ENCODE measurements around the gene DYNLT2B.
"Not testable (repeated sequence)": the region's sequence is repeated elsewhere in the genome, so short reads cannot be mapped to it uniquely, and the experiment has no call there.

Gene DYNLT2B

GRCh38 chr3:196268284-196269163 is 49.5 kb downstream of the DYNLT2B start:
- no peak for DNase-seq

GRCh38 chr3:196263819-196264218 is 54.2 kb downstream of the DYNLT2B start:
- no peak for DNase-seq

GRCh38 chr3:196260784-196261183 is 57.3 kb downstream of the DYNLT2B start:
- no peak for DNase-seq

- no peak for DNase-seq
Measured at GRCh38 chr3:196255776-196256175, 62.3 kb downstream of the DYNLT2B start.

- no peak for DNase-seq
Measured at GRCh38 chr3:196254376-196255283, 63.4 kb downstream of the DYNLT2B start.

GRCh38 chr3:196251918-196252317 is 66.1 kb downstream of the DYNLT2B start:
- DNase-seq: no peak

- DNase-seq: no peak
Measured at GRCh38 chr3:196246612-196247308, 71.3 kb downstream of the DYNLT2B start.

GRCh38 chr3:196244166-196244565 is 73.9 kb downstream of the DYNLT2B start:
- DNase-seq: not testable (repeated sequence)

GRCh38 chr3:196241704-196242103 is 76.3 kb downstream of the DYNLT2B start:
- no peak for DNase-seq
